Stomach (tissue), 9 donors: ENCODE measurements around the gene GPBP1L1. TPM values are rescaled to one million over a fixed set of nuclear protein-coding genes. Genes with fewer than 3 reads are reported as not detected.
A peak's percentile ranks its signal among the peaks of the same experiment; 100 is the strongest.

Experiments
- DNase-seq, 2 donors: peaks; one replicate each; pipeline versions ENCODE4 v3.0.0 to v3.0.0-alpha.2; 2013 to 2019
- H3K27ac ChIP-seq, 5 donors: fragments of 200-600 bp in 4 of 5; sonication (generic) in 4 of 5; one replicate each; pipeline ENCODE4 v1.5.1; 2013 to 2019; ENCODE audit warnings: mild to moderate bottlenecking in 1 of 5, moderate library complexity in 1 of 5
- H3K27me3 ChIP-seq, 3 donors: fragments of 200-600 bp; sonication (generic); one replicate each; pipeline ENCODE4 v1.5.1; 2017 to 2019; ENCODE audit warnings: mixed run types in 1 of 3
- H3K36me3 ChIP-seq, 4 donors: fragments of 200-600 bp; sonication (generic); 1 replicate in 3 of 4; 2 replicates in 1 of 4; pipeline ENCODE4 v1.5.1; 2016 to 2019
- H3K4me1 ChIP-seq, 4 donors: fragments of 200-600 bp; sonication (generic); one replicate each; pipeline ENCODE4 v1.5.1; 2016 to 2019
- H3K4me3 ChIP-seq, 4 donors: fragments of 200-600 bp; sonication (generic) in 3 of 4; one replicate each; pipeline ENCODE4 v1.5.1; 2016 to 2019; ENCODE audit warnings: mild to moderate bottlenecking in 1 of 4
- H3K9me3 ChIP-seq, 4 donors: fragments of 200-600 bp; sonication (generic); one replicate each; pipeline ENCODE4 v1.5.1; 2016 to 2019
- CTCF ChIP-seq, 7 experiments: fragments of 450-650 bp in 4 of 7; fragments of 200-600 bp in 3 of 7; sonication (generic) in 3 of 7; IDR thresholded peaks; one replicate each; pipeline ENCODE4 v1.5.1; 2016 to 2019; ENCODE audit warnings: antibody characterized with exemption in 7 of 7, control low read depth in 2 of 7, mild to moderate bottlenecking in 1 of 7
- EP300 ChIP-seq: sonication (generic); formaldehyde crosslinking; IDR thresholded peaks from one replicate; pipeline ENCODE4 v1.6.1; 2017; ENCODE audit warnings: antibody characterized with exemption
- POLR2A ChIP-seq, 4 donors: fragments of 450-650 bp; IDR thresholded peaks; one replicate each; pipeline ENCODE4 v1.6.1; 2016; ENCODE audit warnings: antibody characterized with exemption in 4 of 4, control low read depth in 2 of 4, mild to moderate bottlenecking in 1 of 4, moderate library complexity in 1 of 4
- POLR2AphosphoS5 ChIP-seq, 3 donors: sonication (generic); formaldehyde crosslinking; IDR thresholded peaks; one replicate each; pipeline ENCODE4 v1.6.1; 2016; ENCODE audit warnings: antibody characterized with exemption in 3 of 3
- WGBS, 5 donors: extraction: QIAGEN DNeasy Blood & Tissue Kit in 3 of 5; methylation state at CpG; one replicate each; pipeline versions ENCODE4 v1.1.5 to v1.1.7; 2013 to 2018; 5-methylcytosine and 5-hydroxymethylcytosine counted together
- intact Hi-C: fragments of 100-400 bp; cut with DNase I; formaldehyde crosslinking; loops from one replicate; pipeline ENCODE4 v1.15.1; 2023; ENCODE audit warnings: low total_unique reads
- polyA plus RNA-seq, 3 donors: library from polyadenylated mRNA; stranded (reverse); fragments of 200-250 nt; gene quantifications; one replicate each; pipeline ENCODE4 v1.2.3, GENCODE V29; 2013
- total RNA-seq, 5 donors: library from RNA; depleted of rRNA; stranded (reverse); fragments of >200 nt; gene quantifications; one replicate each; pipeline versions ENCODE4 v1.1.0 to v1.2.3, GENCODE V29; 2014 to 2016
- donor health status: healthy with polysubstance abuse.
- donor health status: Bipolar disorder and iron deficiency.
- donor health status: healthy.

GPBP1L1 gene
- total and polyA plus RNA-seq, 8 donors: 40.1 to 346 (median 103) TPM

- Histone ChIP-seq H3K9me3 (no peaks in the 10 kb centered on the region), H3K4me1 (peaks cover 41 to 96% (median 71%) of the 10 kb centered on the region in 4 donors), H3K27me3 (no peaks in the 10 kb centered on the region), H3K4me3 (no peak overlapping the region), H3K36me3 (peaks cover 0 to 6% (median 2%) of the 10 kb centered on the region in 4 donors), H3K27ac (no peak overlapping the region)
- 62 to 67% (median 63%) methylated on average over 5 of the region's 5 CpGs for whole genome bisulfite sequencing, 5 donors
- intact Hi-C loops: no loop called here
- DNase-seq: no peak
- TF ChIP-seq EP300: no peak
- no peak for TF ChIP-seq CTCF (IDR thresholded peaks at IDR 0.05)
- no peak for TF ChIP-seq POLR2AphosphoS5 (IDR thresholded peaks at IDR 0.05)
- no peak for TF ChIP-seq POLR2A (IDR thresholded peaks at IDR 0.05)
Observed at GRCh38 chr1:45674478-45674877, 11.9 kb downstream of the GPBP1L1 start.

GRCh38 chr1:45673956-45674355 is 12.4 kb downstream of the GPBP1L1 start:
- H3K36me3 ChIP-seq: peaks cover 0 to 6% (median 2%) of the 10 kb centered on the region in 4 donors
- WGBS, 5 donors: 89 to 99% (median 95%) methylated on average over 4 of the region's 4 CpGs
- H3K27ac ChIP-seq: no peak overlapping the region
- TF ChIP-seq EP300 (no peak), POLR2AphosphoS5 (IDR thresholded peaks at IDR 0.05) (no peak), CTCF (IDR thresholded peaks at IDR 0.05) (no peak), POLR2A (IDR thresholded peaks at IDR 0.05) (no peak)
- H3K4me3 ChIP-seq: no peak overlapping the region
- DNase-seq: no peak
- intact Hi-C loops: no loop called here
- H3K9me3 ChIP-seq: no peaks in the 10 kb centered on the region
- peaks cover 41 to 96% (median 71%) of the 10 kb centered on the region in 4 donors for H3K4me1 ChIP-seq
- no peaks in the 10 kb centered on the region for H3K27me3 ChIP-seq

GRCh38 chr1:45669859-45670655 is 16.3 kb downstream of the GPBP1L1 start:
- TF ChIP-seq CTCF (IDR thresholded peaks at IDR 0.05) (no peak), POLR2A (IDR thresholded peaks at IDR 0.05) (no peak), POLR2AphosphoS5 (IDR thresholded peaks at IDR 0.05) (no peak), EP300 (no peak)
- Histone ChIP-seq H3K4me1 (peaks cover 18 to 89% (median 57%) of the 10 kb centered on the region in 4 donors), H3K27me3 (no peaks in the 10 kb centered on the region), H3K36me3 (peaks cover 0 to 6% (median 2%) of the 10 kb centered on the region in 4 donors), H3K4me3 (no peak overlapping the region), H3K27ac (peak overlapping the region in 1 of 5 donors; percentile 5), H3K9me3 (no peaks in the 10 kb centered on the region)
- WGBS, 5 donors: 67 to 76% (median 70%) methylated on average over 6 of the region's 6 CpGs
- DNase-seq: no peak
- intact Hi-C loops: no loop called here

GRCh38 chr1:45669379-45669778 is 17.0 kb downstream of the GPBP1L1 start:
- Histone ChIP-seq H3K4me1 (peaks cover 14 to 82% (median 51%) of the 10 kb centered on the region in 4 donors), H3K4me3 (no peak overlapping the region), H3K27me3 (no peaks in the 10 kb centered on the region), H3K27ac (peak overlapping the region in 1 of 5 donors; percentile 37), H3K9me3 (no peaks in the 10 kb centered on the region), H3K36me3 (peaks cover 0 to 1% (median under 1%) of the 10 kb centered on the region in 4 donors)
- TF ChIP-seq POLR2A (IDR thresholded peaks at IDR 0.05): no peak
- no peak for DNase-seq
- WGBS, 5 donors: 46 to 67% (median 58%) methylated on average over 1 of the region's 1 CpG
- intact Hi-C loops: no loop called here

- Histone ChIP-seq H3K4me1 (peaks cover 14 to 78% (median 47%) of the 10 kb centered on the region in 4 donors), H3K27me3 (no peaks in the 10 kb centered on the region), H3K4me3 (no peak overlapping the region), H3K27ac (no peak overlapping the region), H3K36me3 (no peaks in the 10 kb centered on the region), H3K9me3 (no peaks in the 10 kb centered on the region)
- WGBS, 5 donors: 90 to 100% (median 94%) methylated on average over 4 of the region's 4 CpGs
- intact Hi-C loops: no loop called here
- TF ChIP-seq POLR2A (IDR thresholded peaks at IDR 0.05): no peak
- TF ChIP-seq POLR2AphosphoS5 (IDR thresholded peaks at IDR 0.05): no peak
- TF ChIP-seq EP300: no peak
- no peak for TF ChIP-seq CTCF (IDR thresholded peaks at IDR 0.05)
- no peak for DNase-seq
Observed at GRCh38 chr1:45668526-45668925, 17.8 kb downstream of the GPBP1L1 start.
